HCT116 (cell line): ENCODE results near the gene TFPI2. TPM values are rescaled to one million over a fixed set of nuclear protein-coding genes. Genes with fewer than 3 reads are reported as not detected.

Experiments used
- ATAC-seq: fragments of 200-7000 bp; cut with Tn5 transposase; 2 replicates; pipeline ENCODE4 v1.9.1; 2020; ENCODE audit warnings: mild to moderate bottlenecking, moderate library complexity
- BruUV-seq: library from RNA; stranded (reverse); fragments of 400-500 nt; replicated peaks from 2 replicates; lab custom pipeline; 2021; lab: Mats Ljungman, UMichigan
- CTCF ChIA-PET: fragments of 300-600 bp; sonication (Branson Sonifier 250); formaldehyde crosslinking; loops from one replicate; lab custom pipeline; 2021; ENCODE audit warnings: antibody characterized with exemption; lab: Charles Lee
- POLR2A ChIA-PET: fragments of 300-600, 350-600 bp; sonication (Branson Sonifier 250); formaldehyde crosslinking; loops from one replicate; lab custom pipeline; 2021; ENCODE audit warnings: antibody characterized with exemption; lab: Charles Lee
- RAD21 ChIA-PET, 2 experiments: fragments of 300-600 bp; sonication (Branson Sonifier 250); formaldehyde crosslinking; loops; one replicate each; lab custom pipeline; 2023; ENCODE audit warnings: low total read pairs in 2 of 2; ENCODE audit not compliant: uncharacterized antibody in 2 of 2, unreplicated experiment in 2 of 2, low non-redundant PET in 1 of 2; lab: Charles Lee
- DNase-seq: peaks from one replicate; pipeline ENCODE4 v3.0.0-alpha.2; 2010; ENCODE audit warnings: low read depth, low spot score
- H2AFZ ChIP-seq: fragments of 200-600 bp; shearing (Covaris generic), sonication (generic); 2 replicates; pipeline ENCODE4 v1.6.1; 2017; ENCODE audit warnings: low read depth, mixed run types, mixed read lengths, antibody characterized with exemption, low read length; ENCODE audit not compliant: poor library complexity, severe bottlenecking
- H3K27ac ChIP-seq: 2 replicates; pipeline ENCODE4 v1.5.1; 2012; ENCODE audit warnings: low read depth, low read length
- H3K27me3 ChIP-seq: fragments of 200-600 bp; sonication (generic); 2 replicates; pipeline ENCODE4 v1.6.1; 2016; ENCODE audit warnings: mixed run types, low read length, mixed read lengths; ENCODE audit not compliant: insufficient read depth
- H3K36me3 ChIP-seq, 2 experiments: fragments of 200-500 bp in 1 of 2; fragments of 200-600 bp in 1 of 2; sonication (Bioruptor generic) in 1 of 2; sonication (generic) in 1 of 2; 2 replicates each; pipeline versions ENCODE4 v1.5.1 to v1.6.1; 2014 to 2016; ENCODE audit warnings: low read length in 2 of 2, inconsistent platforms in 1 of 2, mixed read lengths in 1 of 2, mixed run types in 1 of 2; ENCODE audit not compliant: insufficient read depth in 2 of 2, control insufficient read depth in 1 of 2
- H3K4me1 ChIP-seq, 2 experiments: fragments of 200-600 bp in 1 of 2; sonication (generic) in 1 of 2; 2 replicates each; pipeline versions ENCODE4 v1.5.1 to v1.6.1; 2012 to 2017; ENCODE audit warnings: low read length in 2 of 2, inconsistent platforms in 1 of 2, mild to moderate bottlenecking in 1 of 2, mixed read lengths in 1 of 2, mixed run types in 1 of 2, moderate library complexity in 1 of 2; ENCODE audit not compliant: insufficient read depth in 2 of 2, control insufficient read depth in 1 of 2
- H3K4me2 ChIP-seq: fragments of 200-600 bp; sonication (generic); 2 replicates; pipeline ENCODE4 v1.6.1; 2017; ENCODE audit warnings: mixed run types, low read length, mixed read lengths
- H3K4me3 ChIP-seq, 2 experiments: fragments of 200-600 bp in 1 of 2; sonication (generic) in 1 of 2; replicated peaks in 1 of 2; 2 replicates each; pipeline ENCODE4 v1.5.1; 2011 to 2016; ENCODE audit warnings: low read length in 2 of 2, control low read depth in 1 of 2, low read depth in 1 of 2, mild to moderate bottlenecking in 1 of 2, mixed read lengths in 1 of 2, mixed run types in 1 of 2
- H3K79me2 ChIP-seq: fragments of 200-600 bp; sonication (generic); 2 replicates; pipeline ENCODE4 v1.6.1; 2017; ENCODE audit warnings: mild to moderate bottlenecking, mixed run types, low read length, moderate library complexity, mixed read lengths; ENCODE audit not compliant: insufficient read depth
- H3K9ac ChIP-seq: fragments of 200-600 bp; sonication (generic); 2 replicates; pipeline ENCODE4 v1.6.1; 2016; ENCODE audit warnings: low read length, mixed read lengths
- H3K9me2 ChIP-seq: fragments of 200-600 bp; sonication (generic), shearing (Covaris generic); 2 replicates; pipeline ENCODE4 v1.6.1; 2017; ENCODE audit warnings: mixed run types, mild to moderate bottlenecking, moderate library complexity; ENCODE audit not compliant: insufficient read depth
- H3K9me3 ChIP-seq, 2 experiments: fragments of 200-500 bp in 1 of 2; fragments of 200-600 bp in 1 of 2; sonication (Bioruptor generic) in 1 of 2; sonication (generic) in 1 of 2; 2 replicates each; pipeline ENCODE4 v1.6.1; 2014 to 2017; ENCODE audit warnings: low read length in 2 of 2, mixed read lengths in 2 of 2, inconsistent platforms in 1 of 2, low read depth in 1 of 2, mild to moderate bottlenecking in 1 of 2, mixed run types in 1 of 2, moderate library complexity in 1 of 2; ENCODE audit not compliant: control insufficient read depth in 1 of 2, insufficient read depth in 1 of 2
- H4K20me1 ChIP-seq: fragments of 200-600 bp; sonication (generic), shearing (Covaris generic); 2 replicates; pipeline ENCODE4 v1.6.1; 2017; ENCODE audit warnings: mixed run types, mild to moderate bottlenecking, moderate library complexity; ENCODE audit not compliant: insufficient read depth
- CEBPB ChIP-seq: IDR thresholded peaks from 2 replicates; pipeline ENCODE4 v1.6.1; 2012; ENCODE audit warnings: low read depth
- ELF1 ChIP-seq: IDR thresholded peaks from 2 replicates; pipeline ENCODE4 v1.6.1; 2012; ENCODE audit warnings: low read depth, borderline replicate concordance
- EZH2phosphoT487 ChIP-seq: fragments of 200-600 bp; IDR thresholded peaks from 2 replicates; pipeline ENCODE4 v1.6.1; 2018; ENCODE audit warnings: antibody characterized with exemption, borderline replicate concordance
- POLR2A ChIP-seq: IDR thresholded peaks from 2 replicates; pipeline ENCODE4 v1.7.0; 2011; ENCODE audit warnings: borderline replicate concordance; ENCODE audit not compliant: insufficient read depth, insufficient read length; ENCODE audit errors: extremely low read depth
- POLR2AphosphoS5 ChIP-seq: IDR thresholded peaks from 2 replicates; pipeline ENCODE4 v1.6.1; 2011; ENCODE audit warnings: mild to moderate bottlenecking, low read depth, low read length, moderate library complexity
- REST ChIP-seq: IDR thresholded peaks from 2 replicates; pipeline ENCODE4 v1.6.1; 2012; ENCODE audit warnings: low read depth
- ZFX ChIP-seq: fragments of 450-650 bp; IDR thresholded peaks from 2 replicates; pipeline ENCODE4 v1.6.1; 2017
- intact Hi-C: fragments of 100-400 bp; cut with micrococcal nuclease; formaldehyde crosslinking; loops from 2 replicates; pipeline ENCODE4 v1.10.0; 2022
- total RNA-seq: library from RNA; stranded (reverse); gene quantifications from one replicate; pipeline ENCODE4 v1.2.1, GENCODE V29; 2021; ENCODE audit not compliant: unreplicated experiment

TFPI2 gene
- total RNA-seq, 1 experiment from 2014 or later: 0.15 TPM

- ChIA-PET CTCF (no interaction called here), POLR2A (no interaction called here), RAD21 (no interaction called here)
- H3K4me2 ChIP-seq: no peak overlapping the region
- H3K36me3 ChIP-seq: no peaks in the 10 kb centered on the region
- intact Hi-C loops: no loop called here
- no peak overlapping the region for H3K4me3 ChIP-seq
- no peaks in the 10 kb centered on the region for H3K79me2 ChIP-seq
- no peaks in the 10 kb centered on the region for H3K4me1 ChIP-seq
- no peak for TF ChIP-seq ELF1
- no peak for TF ChIP-seq ZFX
- no peak for TF ChIP-seq CEBPB
- TF ChIP-seq POLR2AphosphoS5: no peak
- TF ChIP-seq REST: no peak
- no peak for TF ChIP-seq EZH2phosphoT487
- TF ChIP-seq POLR2A: no peak
- no peaks in the 10 kb centered on the region for H3K27me3 ChIP-seq
- H3K9ac ChIP-seq: no peak overlapping the region
- H4K20me1 ChIP-seq: no peaks in the 10 kb centered on the region
- H3K27ac ChIP-seq: no peak overlapping the region
- DNase-seq (no peak), ATAC-seq (no peak)
- no peaks in the 10 kb centered on the region for H3K9me2 ChIP-seq
- H2AFZ ChIP-seq: no peak overlapping the region
- H3K9me3 ChIP-seq: no peaks in the 10 kb centered on the region
- BruUV-seq: no TSS peak
Observed at GRCh38 chr7:93835702-93836101, 54.9 kb downstream of the TFPI2 start.

Other genes with a start within 250 kb of the TFPI2 start
- gene GNGT1, start 15.8 kb upstream of the TFPI2 start, total RNA-seq: 0.91 TPM
- gene GNG11, start 31.0 kb upstream of the TFPI2 start, total RNA-seq: not detected
- gene BET1, start 113.6 kb upstream of the TFPI2 start, total RNA-seq: 17.2 TPM